ENCODE data around the gene P2RY6.
A peak's percentile ranks its signal among the peaks of the same experiment; 100 is the strongest.

P2RY6 gene

DNA sequence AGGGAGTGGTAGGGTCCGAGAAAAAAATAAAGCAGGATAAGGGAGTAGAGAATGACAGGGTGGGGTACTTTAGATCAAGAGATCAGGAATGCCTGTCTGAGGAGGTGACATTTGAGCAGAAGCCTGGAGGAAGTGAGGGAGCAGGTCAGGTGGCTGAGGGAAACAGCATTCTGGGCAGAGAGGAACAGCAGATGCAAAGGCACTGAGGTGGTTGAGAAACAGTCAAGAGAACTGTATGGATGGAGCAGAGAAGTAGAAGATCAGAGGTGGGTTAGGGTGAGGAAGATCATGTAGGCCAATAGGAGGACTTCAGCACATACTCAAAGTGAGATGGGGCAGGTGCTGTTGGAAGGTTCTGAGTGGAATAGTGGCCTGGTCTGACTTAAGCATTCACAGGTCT, 44.3 kb downstream of the P2RY6 start:
- DNase-seq (ENCODE audit: low spot score), result no peak

GRCh38 chr11:73317373-73317772, 45.2 kb downstream of the P2RY6 start:
- DNase-seq (ENCODE audit: low spot score), result no peak

- DNase-seq (ENCODE audit: low spot score), result no peak
Measured at GRCh38 chr11:73317803-73318202, 45.7 kb downstream of the P2RY6 start.

GRCh38 chr11:73318501-73319011, 46.4 kb downstream of the P2RY6 start:
- DNase-seq (ENCODE audit: low spot score), result no peak

DNA sequence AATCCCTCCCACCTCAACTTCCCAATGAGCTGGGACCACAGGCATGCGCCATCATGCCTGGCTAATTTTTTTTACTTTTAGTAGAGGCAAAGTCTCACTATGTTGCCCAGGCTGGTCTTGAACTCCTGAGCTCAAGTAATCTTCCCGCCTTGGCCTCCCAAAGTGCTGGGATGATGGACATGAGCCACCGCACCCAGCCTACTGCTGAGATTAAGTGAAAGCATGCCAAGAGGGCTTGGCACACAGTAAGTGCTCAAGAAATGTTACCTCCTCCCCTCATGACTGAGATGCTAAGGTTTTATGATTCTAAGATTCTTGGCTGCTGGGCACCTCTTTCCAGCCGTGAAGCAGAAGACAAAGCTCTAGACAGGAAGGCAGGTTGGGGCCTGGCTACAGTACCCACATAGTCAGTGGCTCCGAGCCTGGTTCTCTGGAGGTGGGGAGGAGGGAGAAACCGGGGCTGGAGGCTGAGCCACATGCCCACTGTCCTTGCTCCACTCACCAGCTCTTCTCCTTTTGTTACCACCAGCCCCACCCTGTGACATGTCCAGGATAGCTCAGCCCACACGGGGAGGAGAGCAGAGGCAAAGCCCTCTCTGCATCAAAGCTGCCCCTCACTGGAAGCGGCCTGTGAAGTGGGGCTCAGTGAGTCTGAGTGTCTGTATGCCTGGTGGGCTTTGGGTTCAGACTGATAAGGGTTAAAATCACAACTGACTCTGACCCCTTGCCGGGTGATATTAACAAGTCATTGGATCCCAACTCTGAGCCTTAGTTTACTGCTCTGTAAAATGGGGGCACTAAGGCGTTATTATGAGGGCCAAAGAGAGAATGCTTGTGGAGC, 48.8 kb downstream of the P2RY6 start:
- DNase-seq (ENCODE audit: low spot score), result no peak

DNA sequence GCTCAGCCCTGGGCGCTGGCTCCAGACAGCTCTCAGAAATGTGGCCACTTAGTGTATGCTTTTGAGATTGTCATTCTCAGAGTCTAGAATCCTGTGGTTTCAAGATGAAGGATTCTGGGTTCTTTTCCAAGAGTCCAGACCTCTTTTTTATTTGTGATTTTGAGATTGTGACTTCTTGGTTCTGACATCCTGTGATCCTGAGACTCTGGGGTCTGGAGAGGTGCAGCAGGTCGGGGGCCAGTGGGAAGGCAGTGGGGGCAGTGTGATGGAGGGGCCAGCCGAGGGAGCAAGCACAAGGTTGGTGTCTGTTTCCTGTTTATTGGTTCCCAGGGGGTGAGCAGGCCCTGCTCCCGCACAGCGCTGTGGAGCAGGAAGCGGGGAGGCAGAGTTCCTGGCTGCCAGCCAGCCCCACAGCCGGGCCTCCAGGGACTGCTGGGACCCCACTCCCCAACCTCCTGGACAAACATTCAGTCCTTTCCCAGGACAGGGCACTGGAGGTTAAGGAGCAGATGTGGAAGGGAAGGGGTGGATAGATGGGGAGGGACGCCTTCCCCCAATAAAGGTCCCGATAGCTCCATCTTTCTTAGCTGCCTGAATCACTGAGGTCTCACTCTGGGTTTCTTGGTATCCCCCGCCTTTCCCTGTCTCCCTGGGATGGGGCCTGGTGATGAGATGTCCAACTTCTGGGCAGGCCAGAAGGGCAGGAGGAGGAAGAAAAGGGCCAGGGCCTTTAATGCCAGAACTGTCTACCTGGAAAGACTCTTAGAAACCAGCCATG, 49.7 kb downstream of the P2RY6 start:
- no peak for DNase-seq (ENCODE audit: low spot score)

DNA sequence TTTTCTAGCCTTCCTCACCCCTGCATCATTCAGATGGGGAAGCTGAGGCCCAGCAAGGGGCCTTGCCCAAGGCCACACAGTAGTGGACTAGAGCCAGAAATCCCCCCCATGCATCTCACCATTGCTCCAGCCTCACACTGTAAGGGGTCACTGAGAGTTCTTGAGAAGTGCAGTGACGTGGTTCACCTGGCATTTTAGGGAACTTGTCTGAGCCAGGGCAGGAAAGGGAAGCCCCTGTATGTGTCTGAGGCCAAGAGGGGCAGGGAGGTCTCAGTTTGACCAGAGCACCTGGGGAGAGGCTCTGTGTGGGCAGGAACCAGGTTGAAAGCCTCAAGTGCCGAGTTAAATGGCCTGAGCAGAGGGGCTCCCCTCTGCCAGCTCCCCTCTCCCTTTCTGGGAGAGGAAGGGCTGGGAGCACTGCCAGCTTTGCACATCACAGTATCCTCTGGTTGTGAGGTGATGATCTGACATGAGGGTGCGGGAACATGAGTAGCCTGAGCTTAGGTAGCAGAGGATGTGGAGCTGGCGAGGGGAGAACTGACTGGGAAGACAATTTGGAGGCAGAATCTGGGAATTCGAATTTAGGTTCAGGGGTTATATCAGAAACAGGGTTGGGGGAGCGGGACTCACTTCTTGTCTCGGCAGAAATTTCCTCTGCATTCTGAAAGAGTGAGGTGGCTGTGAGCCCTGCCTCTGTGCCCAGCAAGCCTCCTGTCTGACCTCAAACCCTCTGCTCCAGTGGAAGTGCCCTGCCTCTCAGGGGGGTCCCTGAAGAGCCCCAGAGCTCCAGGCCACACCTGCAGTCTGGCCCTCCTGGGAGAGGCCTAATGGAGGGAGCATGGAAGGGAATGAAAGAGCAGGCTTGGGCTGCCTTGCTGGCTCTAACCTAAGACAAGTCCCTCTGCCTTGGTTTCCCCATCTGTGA, 50.5 kb downstream of the P2RY6 start:
- no peak for DNase-seq (ENCODE audit: low spot score)

DNA sequence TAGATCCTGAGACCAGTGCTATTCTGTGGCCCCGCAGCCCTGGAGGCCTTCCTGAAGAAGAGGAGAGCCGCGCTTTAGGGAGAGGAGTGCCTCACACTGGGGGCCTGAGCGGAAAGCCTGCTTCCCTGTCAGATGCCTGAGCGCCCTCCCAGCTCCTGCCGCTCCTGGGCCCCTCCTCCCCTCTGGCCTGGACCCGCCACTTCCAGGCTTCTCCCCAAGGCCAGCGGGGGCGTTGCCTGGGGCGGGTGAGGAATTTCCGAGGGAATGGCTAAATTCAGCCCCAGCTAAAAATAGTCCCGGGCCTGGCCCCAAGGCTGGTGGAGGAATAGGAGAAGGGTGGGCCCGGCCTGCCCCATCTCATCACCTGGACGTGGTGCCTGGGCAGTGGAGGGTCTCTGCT, 51.3 kb downstream of the P2RY6 start:
- DNase-seq (ENCODE audit: low spot score), result no peak

GRCh38 chr11:73324116-73324515, 52.0 kb downstream of the P2RY6 start:
- DNase-seq (ENCODE audit: low spot score), result no peak

GRCh38 chr11:73324665-73325035, 52.5 kb downstream of the P2RY6 start:
- no peak for DNase-seq (ENCODE audit: low spot score)

- no peak for DNase-seq (ENCODE audit: low spot score)
Measured at GRCh38 chr11:73325036-73325981, 53.2 kb downstream of the P2RY6 start.

DNA sequence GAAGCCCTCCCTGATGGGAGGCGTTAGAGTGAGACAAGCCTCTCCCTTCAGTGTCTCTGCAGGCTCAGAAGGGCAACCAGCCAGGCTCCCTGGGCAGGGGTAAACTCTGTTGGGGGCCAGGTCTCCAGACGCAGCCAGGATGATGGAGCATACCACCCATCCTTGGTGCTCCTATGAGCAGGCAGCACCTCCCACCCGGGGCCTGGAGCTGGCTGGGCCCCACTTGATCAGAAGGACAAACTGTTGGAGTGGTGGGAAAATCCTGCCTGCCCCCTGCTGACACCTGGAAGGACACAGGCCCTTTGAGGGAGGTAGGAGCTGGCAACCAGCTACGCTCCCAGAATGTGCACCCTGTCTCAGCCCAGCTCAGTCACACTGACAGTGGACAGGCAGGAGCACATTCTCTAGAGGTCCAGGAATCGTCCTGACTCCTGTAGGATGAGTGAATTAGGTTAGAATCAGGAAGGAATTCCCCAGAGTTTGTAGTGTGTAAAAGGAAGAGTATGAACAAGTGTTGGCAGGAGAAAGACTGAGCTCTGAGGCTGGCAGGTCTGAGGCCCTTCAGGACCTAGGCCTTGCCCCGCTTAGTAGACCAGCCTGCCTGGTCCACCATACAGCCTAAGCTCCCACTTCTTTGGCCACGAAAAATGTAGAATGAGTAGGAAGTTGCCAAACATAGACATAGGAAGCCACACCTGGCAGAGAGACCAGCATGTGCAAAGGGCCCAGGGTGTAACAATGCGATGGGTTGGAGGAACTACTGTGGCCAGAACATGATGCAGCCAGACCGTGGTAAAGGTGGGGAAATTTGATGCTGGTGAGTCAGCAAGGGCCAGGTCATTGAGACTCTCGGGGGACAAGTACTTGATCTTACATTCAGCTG, 55.0 kb downstream of the P2RY6 start:
- no peak for DNase-seq (ENCODE audit: low spot score)

DNA sequence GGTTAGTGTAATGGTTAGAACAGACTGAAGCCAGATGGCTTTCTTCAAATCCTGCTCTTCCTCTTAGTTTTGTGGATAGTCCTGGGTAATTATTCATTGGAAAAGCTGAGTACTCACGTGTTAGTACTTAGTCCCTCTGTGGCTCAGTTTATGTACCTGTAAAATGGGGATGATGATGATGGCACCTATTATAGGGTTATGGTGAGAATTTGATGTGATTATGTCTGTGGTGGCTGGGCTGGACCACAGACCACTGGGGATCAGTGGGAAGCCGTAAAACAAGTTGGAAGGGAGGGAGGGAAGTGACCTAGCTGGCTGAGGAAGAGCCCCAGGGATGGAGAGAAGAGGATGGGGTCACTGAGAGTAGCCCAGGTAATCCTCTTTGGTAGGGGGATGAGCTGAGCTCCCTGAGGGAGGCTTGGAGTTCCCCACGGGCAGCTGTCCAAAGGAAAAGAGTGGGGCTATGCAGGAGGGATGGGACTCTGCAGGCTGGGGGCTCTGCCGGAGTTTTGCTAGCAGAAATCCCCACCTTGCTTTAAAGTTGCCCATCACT, 55.8 kb downstream of the P2RY6 start:
- no peak for DNase-seq (ENCODE audit: low spot score)

- DNase-seq (ENCODE audit: low spot score), result peak; percentile 57
Measured at GRCh38 chr11:73330569-73331093, 58.5 kb downstream of the P2RY6 start.

GRCh38 chr11:73331138-73331916, 59.2 kb downstream of the P2RY6 start:
- no peak for DNase-seq (ENCODE audit: low spot score)

GRCh38 chr11:73333173-73333572, 61.0 kb downstream of the P2RY6 start:
- DNase-seq (ENCODE audit: low spot score), result no peak

GRCh38 chr11:73333640-73334383, 61.7 kb downstream of the P2RY6 start:
- no peak for DNase-seq (ENCODE audit: low spot score)
